HEK293T (cell line): ENCODE results near the gene CAPN5.

Experiments used
- BHLHE40 ChIP-seq: fragments of 450-650 bp; IDR thresholded peaks from 2 replicates; pipeline ENCODE4 v1.6.1; 2016; ENCODE audit warnings: mild to moderate bottlenecking, moderate library complexity, borderline replicate concordance
- ELF4 ChIP-seq: fragments of 450-650 bp; IDR thresholded peaks from 2 replicates; pipeline ENCODE4 v1.6.1; 2017; ENCODE audit warnings: antibody characterized with exemption
- NFRKB ChIP-seq: fragments of 450-650 bp; IDR thresholded peaks from 2 replicates; pipeline ENCODE4 v1.6.1; 2016; ENCODE audit warnings: mild to moderate bottlenecking, moderate library complexity

GRCh38 chr11:77118086-77118485, 51.3 kb downstream of the CAPN5 start:
- TF ChIP-seq BHLHE40: no peak
- no peak for TF ChIP-seq ELF4
- TF ChIP-seq NFRKB: no peak
